Activated T-cell treated with anti-CD3 and anti-CD28 coated beads for 48 hours (primary cell): ENCODE data around the gene SDHB.

ENCODE experiments used
- DNase-seq: peaks from one replicate; pipeline ENCODE4 v3.0.0-alpha.2; 2020; ENCODE audit warnings: low read depth

SDHB gene

GRCh38 chr1:17053685-17054410 is at the start of gene SDHB:
SDHB (minus strand) TSS chr1:17054032; CDS start chr1:17054019, 13 bp downstream.
- peak; percentile 99 for DNase-seq

- DNase-seq = no peak
Observed at GRCh38 chr1:17102232-17102631, 48.4 kb upstream of the SDHB start.

GRCh38 chr1:17101261-17101660 is 47.4 kb upstream of the SDHB start:
- DNase-seq = no peak

- no peak for DNase-seq
Observed at GRCh38 chr1:17099616-17100340, 45.9 kb upstream of the SDHB start.

- DNase-seq = no peak
Observed at GRCh38 chr1:17098446-17099317, 44.9 kb upstream of the SDHB start.

GRCh38 chr1:17097787-17098186 is 44.0 kb upstream of the SDHB start:
- DNase-seq = no peak

- DNase-seq = no peak
Observed at GRCh38 chr1:17097147-17097546, 43.3 kb upstream of the SDHB start.

GRCh38 chr1:17096584-17096983 is 42.8 kb upstream of the SDHB start:
- no peak for DNase-seq

GRCh38 chr1:17095141-17095540 is 41.3 kb upstream of the SDHB start:
- DNase-seq = no peak

- no peak for DNase-seq
Observed at GRCh38 chr1:17094664-17095063, 40.8 kb upstream of the SDHB start.

- DNase-seq = no peak
Observed at GRCh38 chr1:17093822-17094393, 40.1 kb upstream of the SDHB start.

- no peak for DNase-seq
Observed at GRCh38 chr1:17091252-17091651, 37.4 kb upstream of the SDHB start.

- DNase-seq = no peak
Observed at GRCh38 chr1:17089506-17089905, 35.7 kb upstream of the SDHB start.

GRCh38 chr1:17086751-17087150 is 32.9 kb upstream of the SDHB start:
- DNase-seq = no peak

- DNase-seq = no peak
Observed at GRCh38 chr1:17084787-17085186, 31.0 kb upstream of the SDHB start.

GRCh38 chr1:17082761-17083160 is 28.9 kb upstream of the SDHB start:
- no peak for DNase-seq

GRCh38 chr1:17081439-17081838 is 27.6 kb upstream of the SDHB start:
- no peak for DNase-seq

- DNase-seq = no peak
Observed at GRCh38 chr1:17080880-17081279, 27.0 kb upstream of the SDHB start.

- DNase-seq = no peak
Observed at GRCh38 chr1:17080085-17080759, 26.4 kb upstream of the SDHB start.

GRCh38 chr1:17078991-17079868 is 25.4 kb upstream of the SDHB start:
- DNase-seq = no peak
